Eye (tissue), 1 donor: ENCODE measurements around the gene RAI1.
A peak's percentile ranks its signal among the peaks of the same experiment; 100 is the strongest.

Experiments
- DNase-seq: peaks from one replicate; pipeline ENCODE4 v3.0.0-alpha.2; 2015

The RAI1 gene

DNA sequence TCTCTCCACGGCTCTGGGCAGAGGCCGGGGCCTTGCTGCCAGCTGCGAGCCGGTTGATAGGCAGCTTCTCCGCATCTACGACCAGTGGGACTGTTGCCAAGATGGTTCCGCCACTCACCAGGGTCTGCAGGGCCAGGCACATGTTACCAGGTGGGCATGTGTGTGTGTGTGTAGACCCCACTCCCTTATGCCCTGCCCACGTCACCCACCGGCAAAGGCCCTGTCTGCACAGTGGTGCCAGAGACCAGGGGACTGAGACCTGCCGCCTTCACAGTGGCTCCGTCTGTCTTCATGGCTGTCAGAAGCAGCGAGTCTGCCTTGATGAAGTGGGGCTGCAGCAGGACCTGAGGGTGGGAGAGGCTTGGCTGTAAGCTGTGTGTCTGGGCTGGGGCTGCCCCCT lies 137.9 kb downstream of the RAI1 start:
- DNase-seq: no peak

DNA sequence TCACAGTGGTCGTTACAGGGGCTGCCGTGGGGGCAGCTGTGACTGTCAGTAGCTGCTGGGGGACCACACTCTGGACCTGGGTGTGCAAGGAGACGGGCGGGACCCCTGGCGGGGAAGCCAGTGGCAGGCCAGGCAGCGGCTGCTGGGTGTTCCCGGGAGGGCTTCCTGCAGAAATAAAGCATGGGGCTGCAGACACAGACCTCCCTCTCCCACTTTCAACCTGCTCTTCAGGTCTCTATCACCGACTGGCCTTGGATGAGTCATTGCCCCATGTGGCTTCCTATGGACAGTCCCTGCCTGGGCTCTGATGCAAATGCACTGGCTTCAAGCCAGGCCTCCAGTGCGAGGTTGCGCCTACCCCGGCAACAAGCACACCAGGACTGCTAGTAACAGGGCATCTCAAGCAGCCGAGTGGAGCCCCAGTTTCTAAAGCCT lies 138.3 kb downstream of the RAI1 start:
- DNase-seq: no peak

- DNase-seq: no peak
Observed at GRCh38 chr17:17820046-17820445, 138.8 kb downstream of the RAI1 start.

GRCh38 chr17:17820463-17821158 lies 139.4 kb downstream of the RAI1 start:
- DNase-seq: no peak

- DNase-seq: no peak
Observed at GRCh38 chr17:17822189-17822588, 140.9 kb downstream of the RAI1 start.

GRCh38 chr17:17822616-17823015 lies 141.4 kb downstream of the RAI1 start:
- DNase-seq: no peak

DNA sequence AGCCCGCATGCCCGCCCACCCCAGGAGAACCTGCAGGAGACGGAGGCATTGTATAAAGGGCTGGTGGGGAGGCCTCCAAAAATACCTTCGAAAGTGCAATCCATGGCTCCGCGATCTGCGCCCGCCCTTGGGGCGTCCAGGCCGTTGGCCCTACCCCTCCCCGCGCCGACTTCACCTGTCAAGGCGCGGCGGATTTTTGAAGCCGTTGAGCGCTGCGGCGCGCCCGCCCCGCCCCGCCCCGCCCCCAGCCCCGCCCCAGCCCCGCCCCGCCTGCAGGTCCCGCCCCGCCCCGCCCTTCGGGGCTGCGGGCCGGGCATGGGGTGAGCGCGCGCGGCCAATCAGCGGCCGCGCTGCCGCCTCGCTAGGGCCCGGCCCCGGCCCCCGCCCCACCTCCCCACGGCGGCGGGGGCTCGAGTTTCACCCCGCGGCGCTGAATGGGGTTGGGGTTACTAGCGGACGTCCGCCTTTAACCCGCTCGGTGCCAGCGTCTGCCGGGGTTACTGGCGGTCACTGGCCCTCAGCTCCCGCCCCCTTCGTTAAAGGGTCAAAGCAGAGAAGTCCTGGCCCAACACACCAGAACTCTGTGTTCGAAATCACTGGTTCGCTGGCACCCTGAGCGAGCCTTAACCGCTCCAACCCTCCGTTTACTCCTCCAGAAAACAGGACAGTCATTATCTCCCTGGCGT lies 142.3 kb downstream of the RAI1 start:
- DNase-seq: peak; percentile 95

DNA sequence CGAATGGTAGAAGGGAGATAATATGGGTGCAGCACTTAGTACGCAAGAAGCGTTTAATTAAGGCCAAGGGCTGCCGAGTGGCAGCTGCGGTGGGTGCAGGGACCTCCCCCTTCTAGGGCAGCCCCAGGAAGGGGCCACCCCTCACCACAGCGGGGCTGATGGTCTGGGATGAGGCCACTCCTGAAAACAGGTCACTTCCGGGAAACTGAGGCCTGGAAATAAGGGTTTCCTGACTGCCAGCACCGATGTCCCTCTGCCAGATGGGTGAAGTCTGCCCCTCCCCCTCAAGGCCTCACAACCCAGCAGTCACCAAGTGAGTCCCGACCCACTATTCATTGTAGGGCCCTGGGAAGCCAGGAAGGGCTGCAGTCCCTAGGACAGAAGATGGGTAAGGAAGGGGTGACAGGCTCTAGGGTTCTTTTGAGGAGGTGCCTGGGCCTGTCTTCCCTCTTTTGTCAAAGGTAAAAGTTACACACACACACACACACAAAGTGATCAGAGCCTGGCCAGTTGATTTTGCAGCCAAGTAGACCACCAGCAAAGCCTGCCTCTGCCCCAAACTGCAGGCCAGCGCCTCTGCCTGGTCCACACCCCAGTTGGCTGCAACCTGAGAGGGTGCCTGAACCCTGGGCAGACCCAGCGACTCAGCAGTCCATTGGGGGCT lies 143.0 kb downstream of the RAI1 start:
- no peak for DNase-seq

- peak; percentile 51 for DNase-seq
Observed at GRCh38 chr17:17824783-17825614, 143.7 kb downstream of the RAI1 start.

DNA sequence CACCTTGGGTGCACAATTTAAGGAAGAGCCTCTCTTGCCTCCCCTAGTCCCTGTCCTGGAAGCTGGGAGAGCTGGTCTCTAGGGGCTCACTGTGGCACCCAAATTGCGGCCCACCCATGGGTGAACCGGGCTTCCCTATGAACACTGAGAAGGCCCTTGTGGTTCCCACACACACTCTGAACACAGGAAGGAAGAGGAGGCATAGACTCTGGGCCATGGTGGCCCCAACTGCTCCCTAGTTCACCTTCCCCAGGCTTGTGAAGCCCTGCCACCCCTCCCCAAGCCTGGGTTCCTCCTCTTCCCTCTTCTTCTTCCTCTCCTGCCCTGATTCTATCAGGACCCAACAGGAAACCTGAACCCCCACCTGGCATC lies 145.1 kb downstream of the RAI1 start:
- DNase-seq: no peak

DNA sequence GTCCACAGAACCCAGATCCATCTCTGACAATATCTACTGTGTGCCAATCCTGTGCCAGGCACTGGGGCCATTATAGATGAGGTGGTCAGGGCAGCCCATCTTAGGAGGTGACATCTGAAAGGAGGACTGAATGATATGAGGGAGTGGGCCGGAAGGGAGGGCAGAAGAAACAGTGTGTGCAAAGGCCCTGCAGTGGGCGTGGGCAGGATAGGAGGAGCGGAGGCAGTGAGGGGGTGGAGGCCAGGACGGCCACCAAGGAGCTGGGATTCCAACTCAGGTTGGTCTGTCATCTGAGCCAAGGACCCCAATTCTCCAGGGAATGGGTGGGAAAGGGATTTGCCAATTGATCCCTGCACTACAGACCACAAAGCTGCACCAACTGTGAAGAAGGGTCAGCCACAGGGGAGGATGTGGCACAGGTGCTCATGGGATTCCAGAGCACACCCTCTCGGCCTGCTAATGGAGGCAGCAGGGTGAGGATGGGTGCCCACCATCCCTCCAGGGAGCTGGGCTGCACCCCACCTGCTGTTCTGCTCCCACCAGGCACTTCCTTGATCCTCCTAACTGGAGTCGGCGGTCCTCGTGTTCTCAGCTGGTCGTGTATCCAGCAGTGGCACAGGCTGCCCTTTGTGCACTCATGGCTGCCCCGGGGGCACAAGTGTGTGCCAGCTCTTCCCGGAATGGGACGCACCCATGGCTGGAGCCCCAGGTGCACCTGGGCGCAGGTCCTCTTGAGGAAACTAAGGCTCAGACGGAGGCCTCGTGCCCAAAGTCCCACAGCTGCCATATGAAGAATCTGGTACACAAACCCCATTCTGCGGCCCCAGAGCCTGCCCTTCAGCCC lies 145.9 kb downstream of the RAI1 start:
- no peak for DNase-seq

DNA sequence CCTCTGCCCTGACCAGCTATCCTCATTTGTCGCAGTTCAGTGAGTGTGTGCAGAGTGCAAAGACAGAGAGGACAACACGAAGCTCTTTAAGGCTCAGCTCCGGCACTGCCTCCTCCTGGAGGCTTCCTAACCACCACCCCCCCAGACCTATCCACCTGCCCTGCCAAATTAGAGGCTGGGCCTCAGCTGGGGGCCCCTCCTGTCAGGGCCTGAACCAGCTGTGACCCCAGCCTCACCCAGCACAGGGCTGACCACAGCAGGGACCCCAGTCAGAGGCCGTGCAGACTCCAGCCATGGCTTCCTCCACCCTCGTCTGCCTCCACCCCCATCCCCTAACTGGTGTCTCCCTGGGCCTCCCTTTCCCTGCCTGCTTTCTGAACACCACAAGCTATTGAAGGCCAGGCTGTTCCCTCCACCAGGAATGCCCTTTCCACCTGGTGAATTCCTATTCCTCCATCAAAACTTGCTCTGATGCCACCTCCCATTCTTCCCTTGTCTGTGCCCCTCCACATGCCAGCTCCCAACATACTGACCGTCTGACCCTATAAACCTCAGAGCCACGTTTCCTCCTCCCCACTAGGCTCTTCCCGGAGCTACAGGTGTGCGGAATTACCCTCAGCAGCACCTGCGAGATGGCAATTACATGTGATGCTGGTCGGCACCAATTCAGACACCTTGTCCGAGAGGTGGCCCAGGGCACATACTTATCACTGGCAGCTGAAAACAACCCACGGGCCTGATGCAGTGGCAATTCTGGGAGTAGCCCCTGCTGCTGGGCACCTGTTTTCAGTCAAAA lies 146.8 kb downstream of the RAI1 start:
- no peak for DNase-seq

GRCh38 chr17:17830269-17830567 lies 149.0 kb downstream of the RAI1 start:
- DNase-seq: no peak

DNA sequence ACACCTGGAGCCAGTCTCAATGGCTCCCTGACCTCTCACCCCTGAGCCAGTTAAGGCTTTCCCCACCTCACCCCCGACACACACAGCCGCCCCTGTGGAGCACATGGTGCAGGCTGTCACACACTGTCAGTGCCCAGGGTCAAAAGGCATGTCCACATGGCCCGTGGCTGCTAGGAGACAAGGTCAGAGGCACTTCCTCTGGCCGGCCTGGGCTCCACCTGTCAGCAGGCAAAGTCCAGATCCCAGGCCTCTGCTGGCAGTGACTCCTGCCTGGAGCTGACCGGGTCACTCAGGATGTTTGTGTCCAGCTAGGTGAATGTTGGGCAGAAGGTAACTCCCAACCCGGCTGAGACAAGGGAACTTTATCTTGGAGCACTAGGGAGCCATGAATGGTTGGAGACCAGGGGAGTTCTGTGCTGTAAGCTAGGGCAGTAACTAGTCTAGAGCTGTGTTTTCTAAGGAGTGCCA lies 149.5 kb downstream of the RAI1 start:
- DNase-seq: no peak

GRCh38 chr17:17831208-17832031 lies 150.2 kb downstream of the RAI1 start:
- DNase-seq: no peak

DNA sequence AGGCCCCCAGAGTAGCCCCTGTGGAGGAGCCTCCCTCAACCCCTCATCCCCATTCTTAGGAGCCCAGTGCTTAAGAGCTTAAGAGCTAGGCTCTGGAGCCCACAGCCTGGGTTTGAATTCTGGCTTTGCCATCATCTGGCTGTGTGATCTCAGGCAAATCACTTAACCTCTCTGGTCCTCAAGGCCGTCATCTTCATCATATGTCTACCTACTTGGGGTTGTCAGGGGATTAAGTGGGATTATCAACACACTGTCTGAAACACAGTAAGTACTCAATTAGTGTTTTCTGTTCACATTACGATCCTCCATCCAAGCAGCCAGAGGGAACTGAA lies 150.7 kb downstream of the RAI1 start:
- DNase-seq: no peak

DNA sequence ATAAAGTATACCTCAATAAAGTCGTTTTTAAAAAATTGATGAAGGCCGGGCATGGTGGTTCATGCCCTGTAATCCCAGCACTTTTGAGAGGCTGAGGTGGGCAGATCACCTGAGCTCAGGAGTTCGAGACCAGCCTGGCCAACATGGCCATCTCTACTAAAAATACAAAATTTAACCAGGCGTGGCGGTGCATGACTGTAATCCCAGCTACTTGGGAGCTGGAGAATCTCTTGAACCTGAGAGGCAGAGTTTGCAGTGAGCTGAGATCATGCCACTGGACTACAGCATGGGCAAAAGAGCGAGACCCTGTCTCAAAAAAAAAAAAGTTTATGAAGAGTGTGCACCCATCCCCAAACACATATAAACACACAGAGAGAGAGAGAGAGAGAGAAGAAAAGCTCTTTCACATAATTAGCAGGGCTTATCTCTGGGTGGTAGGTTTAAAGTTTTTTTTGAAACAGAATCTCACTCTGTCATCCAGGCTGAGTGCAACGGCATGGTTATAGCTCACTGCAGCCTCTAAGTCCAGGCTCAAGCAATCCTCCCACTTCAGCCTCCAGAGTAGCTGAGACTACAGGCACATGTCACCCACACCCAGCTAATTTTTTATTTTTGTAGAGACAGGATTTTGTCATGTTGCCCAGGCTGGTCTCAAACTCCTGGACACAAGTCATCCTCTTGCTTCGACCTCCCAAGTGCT lies 152.6 kb downstream of the RAI1 start:
- no peak for DNase-seq

GRCh38 chr17:17834974-17835373 lies 153.7 kb downstream of the RAI1 start:
- no peak for DNase-seq

DNA sequence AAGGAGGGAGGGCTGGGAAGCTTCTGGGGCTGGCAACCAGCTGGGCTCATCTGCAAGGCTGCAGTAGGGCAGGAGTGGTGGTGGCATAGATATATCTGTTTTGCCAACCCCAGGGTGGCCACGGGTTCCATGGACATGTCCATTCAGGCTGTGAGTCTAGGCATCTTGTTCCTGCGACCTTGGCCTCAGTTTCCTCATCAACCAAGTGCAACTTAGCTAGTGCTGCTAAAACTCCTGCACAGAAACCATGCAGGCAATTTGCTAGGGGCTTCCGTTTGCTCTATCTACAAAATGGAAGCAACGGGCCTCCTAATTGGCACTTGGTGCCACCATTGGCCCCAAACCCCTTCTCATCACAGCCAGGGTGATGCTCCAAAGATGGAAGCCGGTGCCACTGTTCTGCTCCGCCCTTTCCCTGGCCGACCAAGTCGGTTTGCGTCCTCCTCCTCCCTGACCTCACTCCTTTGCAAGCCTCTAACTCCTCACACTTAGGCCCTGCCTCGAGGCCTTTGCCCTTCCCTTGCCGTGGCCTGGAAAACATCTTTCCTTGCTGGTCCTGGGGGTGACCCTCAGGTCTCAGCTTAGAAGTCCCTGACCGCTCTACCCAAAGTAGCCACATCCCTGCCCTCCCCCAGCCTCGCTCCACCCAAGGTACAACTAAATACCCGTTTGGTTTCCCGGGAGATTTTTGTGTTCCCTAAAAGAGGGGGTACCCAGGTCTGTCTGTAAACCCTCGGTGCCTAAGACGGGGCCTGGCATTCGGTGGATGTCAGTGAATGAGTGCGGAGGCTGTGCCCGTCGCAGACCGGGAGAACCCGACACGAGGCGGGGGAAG lies 154.4 kb downstream of the RAI1 start:
- peak; percentile 42 for DNase-seq
